ENCODE data around the gene TRIM37. TPM values are rescaled to one million over a fixed set of nuclear protein-coding genes. Genes with fewer than 3 reads are reported as not detected.

Gene TRIM37
- total RNA-seq, 1 donor from 2014 or later = 86.4 TPM

DNA sequence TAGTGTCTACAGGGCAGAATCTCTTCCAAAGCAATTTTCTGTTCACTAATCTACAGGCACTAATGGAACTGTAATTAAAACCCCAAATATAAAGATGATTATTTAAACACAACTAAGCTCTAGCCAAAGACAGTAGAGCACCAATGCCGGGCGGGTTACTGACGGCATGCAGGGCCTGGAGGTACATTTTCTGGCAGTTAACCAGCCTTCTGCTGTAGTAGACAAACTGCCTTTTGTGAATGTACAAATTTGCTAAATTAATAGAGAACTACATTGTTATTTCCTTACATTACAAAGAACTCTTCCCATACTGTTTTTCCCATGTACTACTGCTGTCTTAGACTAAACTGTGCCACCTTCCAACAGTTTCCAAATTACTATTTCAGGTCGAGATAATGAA is 107.8 kb downstream of the TRIM37 start:
- no peaks in the 10 kb centered on the region for H3K4me1 ChIP-seq
- no peaks in the 10 kb centered on the region for H3K27me3 ChIP-seq
- TF ChIP-seq EZH2 (IDR thresholded peaks at IDR 0.05) (no peak), CTCF (IDR thresholded peaks at IDR 0.05) (no peak), EZH2phosphoT487 (IDR thresholded peaks at IDR 0.05) (no peak)
- no peak overlapping the region for H3K27ac ChIP-seq
- no peak overlapping the region for H3K4me2 ChIP-seq
- H3K4me3 ChIP-seq = no peak overlapping the region
- H4K20me1 ChIP-seq (ENCODE audit: low read depth) = no peaks in the 10 kb centered on the region
- Mint-ChIP-seq H3K4me1 (no peaks in the 10 kb centered on the region), H3K27ac (no peak overlapping the region), H3K27me3 (ENCODE audit: insufficient read depth, low read depth) (no peaks in the 10 kb centered on the region), H3K9me3 (no peaks in the 10 kb centered on the region), H3K36me3 (peaks cover 10% of the 10 kb centered on the region), H3K4me3 (no peak overlapping the region)
- H2AFZ ChIP-seq (replicated peaks) = no peak overlapping the region
- no peak for DNase-seq (ENCODE audit: low spot score)
- no peaks in the 10 kb centered on the region for H3K9me3 ChIP-seq (ENCODE audit: low read depth)
- H3K36me3 ChIP-seq = peaks cover 7% of the 10 kb centered on the region
- no peaks in the 10 kb centered on the region for H3F3A ChIP-seq (ENCODE audit: low read depth)
- no peaks in the 10 kb centered on the region for H3K79me2 ChIP-seq (ENCODE audit: low read depth)
- H3K9ac ChIP-seq = no peak overlapping the region

GRCh38 chr17:58997756-58998553 is 108.7 kb downstream of the TRIM37 start:
- TF ChIP-seq EZH2phosphoT487 (IDR thresholded peaks at IDR 0.05) (no peak), EZH2 (IDR thresholded peaks at IDR 0.05) (no peak), CTCF (IDR thresholded peaks at IDR 0.05) (no peak)
- Mint-ChIP-seq H3K4me3 (no peak overlapping the region), H3K4me1 (no peaks in the 10 kb centered on the region), H3K9me3 (no peaks in the 10 kb centered on the region), H3K27me3 (ENCODE audit: insufficient read depth, low read depth) (no peaks in the 10 kb centered on the region), H3K36me3 (peaks cover 11% of the 10 kb centered on the region), H3K27ac (no peak overlapping the region)
- Histone ChIP-seq H3K4me1 (no peaks in the 10 kb centered on the region), H3K36me3 (peaks cover 7% of the 10 kb centered on the region), H3F3A (ENCODE audit: low read depth) (no peaks in the 10 kb centered on the region), H3K79me2 (ENCODE audit: low read depth) (no peaks in the 10 kb centered on the region), H2AFZ (replicated peaks) (no peak overlapping the region), H3K27me3 (no peaks in the 10 kb centered on the region), H4K20me1 (ENCODE audit: low read depth) (no peaks in the 10 kb centered on the region), H3K9me3 (ENCODE audit: low read depth) (no peaks in the 10 kb centered on the region), H3K27ac (no peak overlapping the region), H3K4me2 (no peak overlapping the region), H3K9ac (no peak overlapping the region), H3K4me3 (no peak overlapping the region)
- DNase-seq (ENCODE audit: low spot score) = no peak

GRCh38 chr17:58996968-58997367 is 109.7 kb downstream of the TRIM37 start:
- no peak overlapping the region for H3K9ac ChIP-seq
- no peaks in the 10 kb centered on the region for H4K20me1 ChIP-seq (ENCODE audit: low read depth)
- H3K27ac ChIP-seq = no peak overlapping the region
- no peak overlapping the region for H2AFZ ChIP-seq (replicated peaks)
- H3F3A ChIP-seq (ENCODE audit: low read depth) = no peaks in the 10 kb centered on the region
- H3K27me3 Mint-ChIP-seq (ENCODE audit: insufficient read depth, low read depth) = peaks cover 2% of the 10 kb centered on the region
- H3K4me3 ChIP-seq = no peak overlapping the region
- no peaks in the 10 kb centered on the region for H3K9me3 ChIP-seq (ENCODE audit: low read depth)
- no peak for DNase-seq (ENCODE audit: low spot score)
- no peaks in the 10 kb centered on the region for H3K4me1 ChIP-seq
- H3K36me3 ChIP-seq = peaks cover 7% of the 10 kb centered on the region
- H3K4me1 Mint-ChIP-seq = no peaks in the 10 kb centered on the region
- TF ChIP-seq CTCF (IDR thresholded peaks at IDR 0.05) (no peak), EZH2phosphoT487 (IDR thresholded peaks at IDR 0.05) (no peak), EZH2 (IDR thresholded peaks at IDR 0.05) (no peak)
- no peak overlapping the region for H3K4me2 ChIP-seq
- no peaks in the 10 kb centered on the region for H3K9me3 Mint-ChIP-seq
- no peak overlapping the region for H3K27ac Mint-ChIP-seq
- peaks cover 14% of the 10 kb centered on the region for H3K36me3 Mint-ChIP-seq
- H3K79me2 ChIP-seq (ENCODE audit: low read depth) = no peaks in the 10 kb centered on the region
- H3K4me3 Mint-ChIP-seq = no peak overlapping the region
- no peaks in the 10 kb centered on the region for H3K27me3 ChIP-seq
